ENCODE measurements around the gene PTGIR.
A peak's percentile ranks its signal among the peaks of the same experiment; 100 is the strongest.
"Not testable (repeated sequence)": the region's sequence is repeated elsewhere in the genome, so short reads cannot be mapped to it uniquely, and the experiment has no call there.

PTGIR gene

DNA sequence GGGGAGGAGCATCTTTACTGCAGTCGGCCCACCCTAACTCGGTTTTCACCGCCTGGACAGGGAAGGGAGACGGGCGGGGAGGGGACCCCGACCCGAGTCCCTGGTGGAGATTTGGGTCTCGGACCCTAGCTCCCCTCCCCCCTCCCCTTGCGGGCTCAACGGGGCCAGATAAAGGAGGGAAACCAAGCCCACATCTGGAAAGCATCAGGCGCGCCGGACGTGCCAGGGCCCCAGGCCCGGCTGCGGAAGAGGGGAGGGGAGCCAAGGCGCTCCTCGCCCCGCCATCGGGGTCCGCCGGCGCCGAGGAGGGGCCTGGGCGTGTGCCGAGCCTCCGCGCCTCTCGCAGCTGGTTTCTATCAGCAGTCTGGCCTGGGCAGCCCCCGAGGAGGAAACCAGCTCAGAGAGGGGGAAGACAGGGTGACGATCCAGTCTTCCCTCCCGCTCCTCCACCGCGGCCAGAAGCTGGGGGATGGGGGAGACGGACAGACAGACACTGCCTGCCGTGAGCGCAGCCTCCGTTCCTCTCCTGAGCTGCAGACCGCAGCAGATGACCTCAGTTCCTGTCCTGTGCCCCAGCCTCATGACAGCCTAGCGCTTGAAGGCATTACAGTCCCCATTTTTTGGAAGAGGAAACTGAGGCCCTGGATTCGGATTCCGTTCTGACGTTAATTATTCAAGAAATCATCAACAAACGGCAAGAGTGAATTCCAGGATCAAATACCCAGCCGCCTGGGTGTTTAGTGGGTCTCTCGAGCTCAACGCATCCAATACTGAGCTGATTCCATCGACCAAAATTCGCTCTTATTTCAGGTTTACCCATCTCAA lies 14.7 kb upstream of the PTGIR start:
- DNase-seq = peak in 14 of 56 donors; percentile 13 to 62 (median 30)

DNA sequence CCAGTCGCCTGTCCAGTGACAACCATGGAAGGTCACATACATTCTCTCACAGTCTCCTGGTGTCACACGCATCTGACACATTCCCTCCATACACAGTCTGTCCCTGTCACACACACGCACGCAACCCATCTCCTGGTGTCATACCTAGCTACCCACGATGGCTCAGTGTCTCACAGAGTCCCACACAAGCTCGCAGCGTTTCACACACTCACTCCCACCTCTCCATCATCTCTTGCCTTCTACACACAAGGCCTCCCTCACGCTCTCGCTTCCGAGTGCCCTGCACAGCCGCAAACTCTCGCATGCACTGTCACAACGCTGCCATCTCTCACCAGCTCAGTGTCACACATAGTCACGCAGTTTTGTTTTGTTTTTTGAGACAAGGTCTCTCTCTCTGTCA lies 12.3 kb upstream of the PTGIR start:
- peak in 30 of 56 donors; percentile 11 to 73 (median 32) for DNase-seq

DNA sequence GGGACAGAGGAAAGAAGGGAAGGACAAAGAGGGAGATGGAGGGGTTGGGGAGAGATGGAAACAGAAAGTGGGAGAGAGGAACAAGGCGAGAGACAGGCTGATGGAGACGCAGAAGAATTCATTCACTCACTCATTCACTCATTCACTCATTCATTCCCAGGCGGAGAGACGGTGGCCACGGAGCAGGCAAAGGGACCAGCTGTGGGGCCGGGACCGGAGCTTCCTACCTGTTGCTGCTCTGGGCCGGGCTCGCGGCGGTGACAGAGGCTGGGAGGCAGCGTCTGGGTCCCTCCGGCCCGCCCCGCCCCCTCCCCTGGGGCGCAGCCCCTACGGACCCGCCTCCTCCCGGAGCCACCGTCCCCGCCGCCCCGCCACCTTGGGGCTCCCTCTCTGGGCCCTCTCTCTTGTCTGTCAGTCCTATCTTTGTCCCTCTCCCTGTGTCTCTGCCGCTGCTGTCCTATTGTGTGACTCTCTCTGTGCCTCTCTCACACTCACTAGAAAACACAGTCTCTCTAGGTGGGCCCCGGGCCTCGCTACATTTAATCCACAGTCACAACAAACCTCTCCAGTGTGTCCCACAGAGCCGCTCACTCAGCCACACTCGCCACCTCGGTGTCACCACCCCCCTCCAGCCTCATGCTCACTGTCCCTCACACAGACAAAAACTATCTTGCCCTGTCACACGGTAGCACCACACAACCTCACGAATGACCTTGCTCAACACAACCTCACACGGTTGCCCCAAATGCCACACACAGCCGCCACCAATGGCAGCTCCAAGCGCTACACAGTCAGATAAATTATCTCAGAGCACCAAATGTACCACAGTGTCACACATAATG lies 11.3 kb upstream of the PTGIR start, which contains the start of gene GNG8:
TSS of gene GNG8 (minus strand) at position 283 of the 842 bp plus-strand sequence. CDS start 1,520 bp downstream, outside the sequence.
- DNase-seq = peak in 5 of 56 donors; percentile 13 to 53 (median 19)

- peak in 1 of 56 donors; percentile 72 for DNase-seq
Measured at GRCh38 chr19:46634656-46635218, 9.8 kb upstream of the PTGIR start.

DNA sequence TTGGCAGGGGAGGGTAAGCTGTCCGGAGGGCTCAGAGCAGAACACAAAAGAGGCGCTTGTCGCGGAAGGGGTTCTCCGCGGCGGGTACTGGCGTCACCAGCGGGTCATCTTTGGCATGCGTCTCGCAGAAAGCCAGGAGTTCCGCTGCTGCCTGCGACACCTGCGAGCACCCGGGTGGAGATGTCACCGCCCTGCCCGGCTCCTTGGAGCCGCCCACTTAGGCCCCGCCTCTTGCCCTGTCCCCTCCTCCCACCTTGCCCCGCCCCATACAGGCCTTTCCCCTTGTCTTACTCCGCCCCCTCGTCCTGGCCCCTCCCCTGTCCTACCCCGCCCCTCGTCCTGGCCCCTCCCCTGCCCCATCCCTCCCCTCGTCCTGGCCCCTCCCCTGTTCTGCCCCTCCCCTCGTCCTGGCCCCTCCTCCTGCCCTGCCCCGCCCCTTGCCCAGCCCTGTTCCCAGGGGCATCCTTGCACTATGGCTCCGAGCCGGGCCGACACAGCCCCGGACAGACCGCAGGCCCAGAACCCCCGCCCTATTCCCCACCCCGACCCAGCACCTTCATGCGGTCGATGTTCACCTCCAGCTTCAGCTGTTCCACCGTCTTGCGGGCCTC lies 9.3 kb upstream of the PTGIR start:
- DNase-seq = peak in 53 of 56 donors; percentile 40 to 97 (median 76)

DNA sequence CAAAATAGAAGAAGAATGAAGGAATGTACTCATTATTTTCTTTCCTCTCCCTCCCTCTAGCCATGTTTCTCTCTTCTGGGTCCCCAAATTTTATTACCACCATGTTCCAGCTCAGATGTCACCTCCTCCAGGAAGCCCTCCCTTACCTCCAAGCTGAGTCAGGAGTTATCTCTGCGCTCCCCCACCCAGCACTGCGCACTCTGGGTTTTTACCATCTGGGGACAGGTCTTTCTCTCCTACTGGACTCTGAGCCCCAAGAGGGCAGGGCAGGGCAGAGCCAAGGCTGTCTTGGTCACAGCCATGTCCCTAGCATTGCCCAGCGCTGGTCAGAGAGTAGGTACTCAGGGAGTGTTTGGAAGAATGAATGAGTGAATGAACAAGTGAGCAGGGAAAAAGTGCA lies 8.2 kb upstream of the PTGIR start:
- no peak for DNase-seq

- DNase-seq = no peak
Measured at GRCh38 chr19:46631481-46631880, 6.6 kb upstream of the PTGIR start.

GRCh38 chr19:46630586-46631205 lies 5.8 kb upstream of the PTGIR start:
- no peak for DNase-seq

GRCh38 chr19:46629546-46630025 lies 4.7 kb upstream of the PTGIR start:
- no peak for DNase-seq

DNA sequence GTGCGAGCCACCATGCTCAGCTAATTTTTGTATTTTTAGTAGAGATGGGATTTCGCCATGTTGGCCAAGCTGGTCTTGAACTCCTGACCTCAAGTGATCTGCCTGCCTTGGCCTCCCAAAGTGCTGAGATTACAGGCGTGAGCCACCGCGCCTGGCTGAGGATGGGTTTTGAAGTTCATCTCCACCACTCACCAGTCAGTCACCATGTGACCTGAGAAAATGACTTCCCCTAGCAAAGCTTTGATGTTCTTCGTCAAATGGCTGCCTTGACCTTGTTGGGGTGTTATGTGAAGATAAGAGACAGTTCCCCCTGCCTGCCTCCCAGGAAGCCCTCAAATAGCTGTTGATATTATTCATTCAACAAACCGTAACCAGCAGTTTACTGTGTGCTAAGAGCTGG lies 4.1 kb upstream of the PTGIR start:
- not testable (repeated sequence) for DNase-seq

DNA sequence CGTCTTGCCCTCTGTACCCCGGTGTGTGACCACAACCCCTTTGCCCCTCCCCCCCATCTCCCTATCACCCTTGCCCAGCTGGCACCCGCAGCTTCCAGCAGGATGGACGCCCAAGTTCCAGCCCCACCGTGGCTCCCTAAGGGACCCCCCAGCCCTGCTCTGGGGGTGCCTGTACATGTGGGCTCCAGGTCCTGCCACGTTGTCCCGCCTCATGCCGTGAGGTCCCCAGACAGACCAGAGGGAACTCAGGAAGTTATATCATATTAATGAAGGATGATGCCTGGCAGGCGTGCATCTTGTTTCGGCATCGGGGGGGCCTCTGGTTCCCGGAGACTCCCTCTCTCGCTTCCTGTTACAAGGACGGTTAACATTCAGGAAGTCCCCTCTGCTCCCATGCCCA lies 1.6 kb upstream of the PTGIR start:
- DNase-seq = no peak

DNA sequence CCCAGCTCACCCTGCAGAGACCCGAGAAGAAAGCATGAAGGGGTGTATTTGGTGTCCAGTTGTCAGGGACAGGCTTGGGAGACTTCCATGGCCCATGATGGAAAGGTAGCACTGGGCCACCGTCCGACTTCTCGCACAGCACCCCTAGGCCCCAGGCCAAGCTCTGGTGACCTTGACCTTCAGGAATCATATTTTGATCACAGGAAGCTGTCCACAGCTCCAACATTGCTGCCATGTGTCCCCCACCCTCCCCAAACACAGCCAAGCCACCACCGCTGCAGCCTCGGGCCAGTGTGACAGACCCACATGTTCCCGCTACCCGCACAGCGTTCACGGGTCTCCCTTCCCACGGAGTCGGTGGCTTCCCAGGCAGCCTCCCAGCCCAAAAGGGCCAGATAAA lies 842 bp upstream of the PTGIR start:
- DNase-seq = no peak

DNA sequence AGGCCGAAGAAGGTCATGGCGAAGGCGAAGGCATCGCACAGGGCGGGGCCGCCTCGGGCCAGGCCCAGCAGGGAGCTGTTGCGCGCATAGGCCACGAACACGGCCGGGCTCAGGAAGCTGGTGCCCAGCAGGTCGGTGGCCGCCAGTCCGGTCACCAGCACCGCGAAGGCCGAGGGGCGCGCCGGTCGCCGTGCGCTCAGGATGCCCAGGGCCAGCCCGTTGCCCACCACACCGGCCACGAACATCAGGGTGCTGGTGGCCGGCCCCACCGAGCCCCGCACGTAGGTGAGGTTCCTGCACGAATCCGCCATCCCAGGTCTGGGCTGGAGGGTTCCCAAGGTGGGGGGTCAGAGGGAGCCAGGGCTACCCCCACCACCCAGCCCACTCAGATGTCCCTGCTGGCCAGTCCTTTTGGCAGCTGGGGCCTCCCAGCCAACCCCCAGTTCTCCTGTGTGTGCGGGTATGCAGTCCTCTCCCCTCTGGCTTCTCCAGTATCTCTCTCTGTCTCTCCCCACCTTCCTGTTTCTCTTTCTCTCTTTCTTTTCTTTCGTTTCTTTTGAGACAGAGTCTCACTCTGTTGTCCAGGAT lies 880 bp downstream of the PTGIR start:
- no peak for DNase-seq

GRCh38 chr19:46622118-46622446 lies 2.8 kb downstream of the PTGIR start:
- no peak for DNase-seq

DNA sequence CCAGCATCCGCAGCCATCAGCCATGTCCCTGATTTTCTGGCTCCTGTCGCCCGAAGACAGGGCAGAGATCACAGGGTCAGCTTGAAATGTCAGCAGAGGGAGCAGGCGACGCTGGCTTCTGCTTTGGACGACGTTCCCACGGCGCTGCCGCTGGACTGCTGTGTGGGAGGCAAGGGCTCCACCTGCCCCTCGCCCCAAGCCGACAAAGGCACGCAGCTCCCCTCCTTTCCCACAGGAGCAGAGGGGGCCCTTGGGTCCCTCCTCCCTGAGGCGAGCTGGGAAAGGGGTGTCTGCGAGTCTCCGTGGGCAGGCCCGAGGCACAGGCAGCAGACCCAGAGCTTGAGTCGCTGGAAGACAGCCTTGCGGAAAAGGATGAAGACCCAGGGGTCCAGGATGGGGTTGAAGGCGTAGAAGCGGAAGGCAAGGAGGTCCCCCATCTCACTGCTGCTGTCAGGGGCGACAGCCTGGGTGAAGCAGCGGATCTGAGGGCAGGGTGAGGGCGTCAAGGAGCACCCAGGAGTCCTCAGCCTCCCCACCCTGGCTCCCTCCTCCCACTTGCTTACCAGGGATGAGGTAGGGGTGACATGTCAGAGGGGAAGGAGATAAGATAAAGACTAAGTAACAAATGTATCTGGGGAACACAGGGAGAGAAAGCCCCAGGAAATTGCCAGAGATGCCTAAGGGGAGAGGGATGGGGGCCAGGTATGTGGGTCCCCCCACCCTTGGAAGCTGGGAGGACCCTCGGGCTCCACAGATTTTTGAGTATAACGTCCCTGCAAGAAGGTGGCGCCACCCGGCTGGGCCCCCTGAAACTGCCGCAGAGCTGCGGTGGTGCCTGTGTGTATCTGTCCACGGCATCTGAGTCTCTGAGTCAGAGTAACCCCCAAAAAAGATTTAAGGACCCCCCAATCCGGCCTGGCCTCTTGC lies 3.4 kb downstream of the PTGIR start:
- DNase-seq = no peak

DNA sequence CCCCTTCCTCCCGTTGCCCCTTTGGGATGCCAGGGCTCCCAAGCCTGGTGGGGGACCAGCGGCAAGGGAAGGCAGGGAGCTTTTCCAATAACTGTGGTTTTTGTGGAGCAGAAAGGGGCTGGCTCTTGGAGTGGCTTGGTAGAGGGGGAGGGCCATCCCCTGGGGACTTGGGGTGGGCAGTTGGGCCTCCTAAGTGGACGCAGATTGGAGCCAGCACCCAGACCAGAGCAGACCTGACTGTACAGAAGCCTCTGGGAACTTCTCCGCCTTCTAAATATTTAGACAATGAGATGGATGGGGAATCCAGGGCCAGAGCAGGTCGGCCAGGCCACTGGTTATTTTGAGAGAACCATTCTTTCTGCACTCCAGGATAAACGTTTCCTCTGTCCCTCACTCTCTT lies 4.2 kb downstream of the PTGIR start:
- no peak for DNase-seq

DNA sequence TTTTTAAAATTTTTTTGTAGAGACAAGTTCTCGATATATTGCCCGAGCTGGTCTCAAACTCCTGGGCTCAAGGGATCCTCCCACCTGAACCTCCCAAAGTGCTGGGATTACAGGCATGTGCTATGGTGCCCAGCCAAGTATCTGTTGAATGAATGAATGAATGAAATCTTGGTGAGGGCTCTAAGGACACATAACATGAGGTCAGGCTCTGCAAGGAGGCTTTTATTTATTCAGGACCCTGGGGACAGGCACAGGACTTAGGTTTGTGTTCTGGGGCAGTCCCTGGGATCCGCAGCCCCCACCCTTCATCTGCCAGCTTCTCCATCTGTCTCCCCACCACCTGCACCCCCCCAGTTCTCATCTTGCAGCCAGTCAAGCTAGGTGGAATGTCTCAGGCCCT lies 4.6 kb downstream of the PTGIR start:
- no peak for DNase-seq

DNA sequence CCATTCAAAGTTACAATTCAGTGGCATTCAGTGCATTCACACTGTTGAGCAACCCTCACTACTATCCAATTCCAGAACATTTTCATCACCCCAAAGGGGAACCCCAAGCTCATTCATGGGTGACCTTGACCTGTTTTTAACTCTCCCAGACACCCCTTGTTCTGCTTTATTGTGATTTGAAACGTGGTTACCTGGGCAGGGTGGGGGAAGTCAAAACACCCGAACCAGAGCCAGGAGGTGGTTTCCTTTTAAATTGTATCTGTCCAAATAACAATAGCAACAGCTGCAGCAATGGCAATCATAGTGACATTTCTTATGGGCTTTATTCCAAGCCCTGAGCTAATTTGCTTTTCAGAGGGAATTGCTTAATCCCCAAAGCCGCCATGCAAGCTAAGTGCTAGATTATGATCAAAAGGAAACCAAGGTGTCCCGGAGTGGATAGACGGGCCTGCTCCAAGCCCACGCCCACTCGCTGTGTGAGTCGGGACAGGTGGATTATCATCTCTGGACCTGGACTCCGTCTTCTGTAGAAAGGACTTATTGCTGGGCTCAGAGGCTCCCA lies 6.1 kb downstream of the PTGIR start:
- DNase-seq = no peak

DNA sequence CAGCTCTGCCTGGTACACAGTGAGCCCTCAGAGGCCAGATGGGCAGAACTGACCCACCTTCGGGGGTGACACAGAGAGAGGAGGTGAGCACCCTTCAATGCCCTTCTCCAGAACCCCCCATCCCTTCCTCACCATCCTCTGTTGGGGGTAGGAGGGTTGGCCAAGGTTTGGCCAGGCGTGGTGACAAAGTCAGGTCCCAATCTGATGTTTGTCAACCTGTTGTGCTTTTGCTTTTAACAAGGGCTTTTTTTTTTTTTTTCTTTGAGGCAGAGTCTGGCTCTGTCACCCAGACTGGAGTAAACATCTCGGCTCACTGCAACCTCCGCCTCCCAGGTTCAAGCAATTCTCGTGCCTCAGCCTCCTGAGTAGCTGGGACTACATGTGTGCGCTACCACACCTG lies 7.3 kb downstream of the PTGIR start:
- DNase-seq = no peak
